ENCODE results near the gene TSEN2.
"Not testable (repeated sequence)": the region's sequence is repeated elsewhere in the genome, so short reads cannot be mapped to it uniquely, and the experiment has no call there.

Gene TSEN2

DNA sequence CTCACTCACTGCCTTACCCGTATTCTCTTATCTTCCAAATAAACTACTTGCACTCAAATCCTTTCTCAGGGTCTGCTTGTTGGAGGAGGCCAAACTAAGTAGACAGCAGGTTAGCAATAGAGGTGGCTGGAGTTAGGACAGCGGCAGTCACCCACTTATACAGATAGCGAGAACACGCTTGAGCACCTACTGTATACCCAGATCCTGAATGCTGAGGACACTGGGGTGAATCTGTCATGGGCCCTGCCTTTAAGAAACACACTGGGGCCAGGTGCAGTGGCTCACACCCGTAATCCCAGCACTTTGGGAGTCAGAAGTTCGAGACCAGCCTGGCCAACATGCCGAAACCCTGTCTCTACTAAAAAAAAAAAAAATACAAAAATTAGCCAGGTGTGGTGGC is 38.0 kb upstream of the TSEN2 start:
- no peak overlapping the region for H3K4me3 ChIP-seq (replicated peaks; ENCODE audit: low read depth, low read length)
- no peak for DNase-seq (ENCODE audit: extremely low read depth, low read depth)
- TF ChIP-seq, protein P1, sequence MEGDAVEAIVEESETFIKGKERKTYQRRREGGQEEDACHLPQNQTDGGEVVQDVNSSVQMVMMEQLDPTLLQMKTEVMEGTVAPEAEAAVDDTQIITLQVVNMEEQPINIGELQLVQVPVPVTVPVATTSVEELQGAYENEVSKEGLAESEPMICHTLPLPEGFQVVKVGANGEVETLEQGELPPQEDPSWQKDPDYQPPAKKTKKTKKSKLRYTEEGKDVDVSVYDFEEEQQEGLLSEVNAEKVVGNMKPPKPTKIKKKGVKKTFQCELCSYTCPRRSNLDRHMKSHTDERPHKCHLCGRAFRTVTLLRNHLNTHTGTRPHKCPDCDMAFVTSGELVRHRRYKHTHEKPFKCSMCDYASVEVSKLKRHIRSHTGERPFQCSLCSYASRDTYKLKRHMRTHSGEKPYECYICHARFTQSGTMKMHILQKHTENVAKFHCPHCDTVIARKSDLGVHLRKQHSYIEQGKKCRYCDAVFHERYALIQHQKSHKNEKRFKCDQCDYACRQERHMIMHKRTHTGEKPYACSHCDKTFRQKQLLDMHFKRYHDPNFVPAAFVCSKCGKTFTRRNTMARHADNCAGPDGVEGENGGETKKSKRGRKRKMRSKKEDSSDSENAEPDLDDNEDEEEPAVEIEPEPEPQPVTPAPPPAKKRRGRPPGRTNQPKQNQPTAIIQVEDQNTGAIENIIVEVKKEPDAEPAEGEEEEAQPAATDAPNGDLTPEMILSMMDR (IDR thresholded peaks at IDR 0.05; ENCODE audit: low read depth, low read length, missing control alignments) = no peak

DNA sequence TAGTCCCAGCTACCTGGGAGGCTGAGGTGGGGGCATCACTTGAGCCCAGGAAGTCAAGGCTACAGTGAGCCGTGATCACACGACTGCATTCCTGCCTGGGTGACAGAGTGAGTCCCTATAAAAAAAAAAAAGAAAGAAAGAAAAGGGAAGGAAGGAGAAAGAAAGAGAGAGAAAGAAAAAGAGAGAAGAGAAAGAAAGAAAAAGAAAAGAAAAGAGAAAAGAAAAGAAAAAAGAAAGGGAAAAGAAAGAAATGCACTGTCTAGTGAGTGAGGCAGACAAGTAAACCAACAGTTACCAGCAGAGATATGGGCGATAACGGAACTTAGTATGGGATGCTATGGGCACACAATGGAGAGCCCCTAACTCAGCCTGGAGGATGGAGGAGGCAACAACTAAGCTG is 37.2 kb upstream of the TSEN2 start:
- no peak for DNase-seq (ENCODE audit: extremely low read depth, low read depth)
- TF ChIP-seq, protein P1 (IDR thresholded peaks at IDR 0.05; ENCODE audit: low read depth, low read length, missing control alignments) = no peak

DNA sequence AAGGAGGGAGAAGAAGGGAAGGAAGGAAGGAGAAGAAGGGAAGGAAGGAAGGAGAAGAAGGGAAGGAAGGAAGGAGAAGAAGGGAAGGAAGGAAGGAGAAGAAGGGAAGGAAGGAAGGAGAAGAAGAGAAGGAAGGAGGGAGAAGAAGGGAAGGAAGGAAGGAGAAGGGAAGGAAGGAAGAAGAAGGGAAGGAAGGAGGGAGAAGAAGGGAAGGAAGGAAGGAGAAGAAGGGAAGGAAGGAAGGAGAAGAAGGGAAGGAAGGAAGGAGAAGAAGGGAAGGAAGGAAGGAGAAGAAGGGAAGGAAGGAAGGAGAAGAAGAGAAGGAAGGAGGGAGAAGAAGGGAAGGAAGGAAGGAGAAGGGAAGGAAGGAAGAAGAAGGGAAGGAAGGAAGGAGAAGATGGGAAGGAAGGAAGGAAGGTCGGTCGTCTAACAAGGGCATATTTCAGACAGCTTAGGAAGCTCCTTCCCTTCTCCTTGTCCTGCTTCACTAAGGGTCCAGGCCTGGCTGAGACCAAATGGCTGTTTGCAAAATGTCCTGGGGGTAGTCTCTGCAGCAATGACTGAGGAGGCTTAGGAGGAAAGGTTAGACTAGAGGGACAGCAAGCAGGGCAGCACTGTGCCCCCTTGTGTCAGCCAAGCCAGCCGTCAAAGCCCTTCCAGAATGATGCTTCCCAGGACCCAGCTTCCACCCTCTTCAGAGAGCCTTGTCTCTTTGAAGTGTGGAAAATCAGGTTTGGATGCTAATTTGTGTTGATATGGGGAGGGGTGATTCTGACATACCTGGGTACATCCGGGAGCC is 35.7 kb upstream of the TSEN2 start:
- not testable (repeated sequence) for DNase-seq (ENCODE audit: extremely low read depth, low read depth); H3K4me3 ChIP-seq (replicated peaks; ENCODE audit: low read depth, low read length)

More for the DNA sequence above, 37.2 kb upstream of the TSEN2 start:
- H3K4me3 ChIP-seq (replicated peaks; ENCODE audit: low read depth, low read length) = no peak overlapping the region

DNA sequence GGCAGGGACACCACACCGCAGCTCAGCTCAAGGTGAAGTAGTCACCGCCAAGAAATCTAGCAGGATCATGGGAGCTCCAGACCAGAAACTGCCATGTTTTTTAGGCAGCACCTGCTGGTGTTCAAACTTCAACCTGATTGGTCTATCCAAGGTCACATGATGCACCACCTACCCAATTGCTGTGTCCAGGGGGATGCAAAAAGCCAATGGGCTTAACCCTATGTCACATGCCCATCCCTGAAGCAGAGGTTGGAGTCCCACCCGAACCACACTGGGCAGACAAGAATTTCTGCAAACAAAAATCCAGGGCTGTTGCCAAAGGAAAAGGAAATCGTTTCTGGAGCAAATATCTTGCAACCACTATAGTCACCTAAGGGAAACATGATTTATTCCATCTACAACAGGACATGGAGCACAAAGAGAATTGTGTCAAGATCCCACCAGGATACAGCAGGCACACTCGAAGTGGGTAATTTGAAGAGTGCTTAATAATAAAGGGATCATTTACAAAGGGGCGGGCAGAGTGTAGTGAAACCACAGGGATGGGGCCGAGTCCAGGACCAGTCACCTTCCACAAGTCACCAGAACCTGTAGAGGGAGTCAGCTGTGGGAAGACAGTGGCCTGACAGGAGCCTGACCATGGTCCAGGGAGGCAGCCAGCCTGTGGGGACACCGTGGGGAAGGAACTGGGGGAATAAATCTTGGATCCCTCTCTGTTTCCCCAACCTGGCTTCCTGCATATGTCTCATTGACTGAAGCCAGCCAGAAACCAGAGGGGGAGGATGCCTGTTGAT is 34.2 kb upstream of the TSEN2 start:
- TF ChIP-seq, protein P1 (IDR thresholded peaks at IDR 0.05; ENCODE audit: low read depth, low read length, missing control alignments) = no peak
- H3K4me3 ChIP-seq (replicated peaks; ENCODE audit: low read depth, low read length) = no peak overlapping the region
- DNase-seq (ENCODE audit: extremely low read depth, low read depth) = no peak

DNA sequence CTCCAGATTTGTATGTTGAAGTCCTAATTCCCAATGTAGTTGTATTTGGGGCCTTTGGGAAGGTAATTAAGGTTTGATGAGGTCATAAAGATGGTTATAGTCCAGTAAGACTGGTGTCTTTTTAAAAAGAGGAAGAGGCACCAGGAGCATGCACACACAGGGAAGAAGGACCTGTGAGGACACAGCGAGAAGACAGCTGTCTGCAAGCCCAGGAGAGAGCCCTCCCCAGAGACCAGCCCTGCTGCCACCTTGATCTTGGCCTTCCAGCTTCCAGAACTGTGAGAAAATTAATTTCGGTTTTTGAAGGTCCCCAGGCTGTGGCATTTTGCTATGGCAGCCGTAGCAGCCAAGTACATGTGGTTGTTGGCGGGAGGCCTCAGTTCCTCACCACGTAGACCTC is 32.8 kb upstream of the TSEN2 start:
- TF ChIP-seq, protein P1 (IDR thresholded peaks at IDR 0.05; ENCODE audit: low read depth, low read length, missing control alignments) = no peak
- no peak overlapping the region for H3K4me3 ChIP-seq (replicated peaks; ENCODE audit: low read depth, low read length)
- no peak for DNase-seq (ENCODE audit: extremely low read depth, low read depth)

DNA sequence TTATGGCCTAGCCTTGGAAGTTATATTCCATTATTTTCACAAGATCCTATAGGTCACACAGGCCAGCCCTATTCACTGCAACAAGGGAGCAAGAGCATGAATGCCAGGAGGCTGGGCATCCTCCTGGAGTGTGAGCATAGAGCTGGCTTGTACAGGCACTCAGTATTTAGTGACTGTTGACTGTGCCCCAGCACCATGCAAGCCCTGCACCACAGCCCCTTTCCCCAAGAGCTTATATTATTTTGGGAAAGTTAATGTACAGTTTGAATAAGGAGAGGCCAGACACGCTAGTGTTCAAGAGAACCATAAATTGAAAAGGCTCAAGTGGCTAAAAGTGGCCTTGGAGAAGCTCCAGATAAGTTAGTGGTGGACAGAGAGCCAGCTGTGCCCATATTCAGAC is 32.3 kb upstream of the TSEN2 start:
- H3K4me3 ChIP-seq (replicated peaks; ENCODE audit: low read depth, low read length) = no peak overlapping the region
- TF ChIP-seq, protein P1 (IDR thresholded peaks at IDR 0.05; ENCODE audit: low read depth, low read length, missing control alignments) = no peak
- DNase-seq (ENCODE audit: extremely low read depth, low read depth) = no peak
